ENCODE data around the gene PRKAR2B.
"Not testable (repeated sequence)": the region's sequence is repeated elsewhere in the genome, so short reads cannot be mapped to it uniquely, and the experiment has no call there.

The PRKAR2B gene

GRCh38 chr7:107152011-107152410, 107.5 kb downstream of the PRKAR2B start:
- no peak for DNase-seq (ENCODE audit: low read depth in 2 of 3, low spot score in 1 of 3)

GRCh38 chr7:107154826-107155225, 110.3 kb downstream of the PRKAR2B start:
- no peak for DNase-seq (ENCODE audit: low read depth in 2 of 3, low spot score in 1 of 3)

- DNase-seq (ENCODE audit: low read depth in 2 of 3, low spot score in 1 of 3) = not testable (repeated sequence)
Observed at GRCh38 chr7:107155726-107156125, 111.2 kb downstream of the PRKAR2B start.

- no peak for DNase-seq (ENCODE audit: low read depth in 2 of 3, low spot score in 1 of 3)
Observed at GRCh38 chr7:107157091-107157490, 112.6 kb downstream of the PRKAR2B start.

GRCh38 chr7:107158028-107158427, 113.5 kb downstream of the PRKAR2B start:
- no peak for DNase-seq (ENCODE audit: low read depth in 2 of 3, low spot score in 1 of 3)

GRCh38 chr7:107160389-107160788, 115.9 kb downstream of the PRKAR2B start:
- DNase-seq (ENCODE audit: low read depth in 2 of 3, low spot score in 1 of 3) = no peak

- no peak for DNase-seq (ENCODE audit: low read depth in 2 of 3, low spot score in 1 of 3)
Observed at GRCh38 chr7:107161415-107161814, 116.9 kb downstream of the PRKAR2B start.

- no peak for DNase-seq (ENCODE audit: low read depth in 2 of 3, low spot score in 1 of 3)
Observed at GRCh38 chr7:107162475-107162874, 118.0 kb downstream of the PRKAR2B start.

GRCh38 chr7:107164092-107164491, 119.6 kb downstream of the PRKAR2B start:
- no peak for DNase-seq (ENCODE audit: low read depth in 2 of 3, low spot score in 1 of 3)

GRCh38 chr7:107165341-107165740, 120.8 kb downstream of the PRKAR2B start:
- DNase-seq (ENCODE audit: low read depth in 2 of 3, low spot score in 1 of 3) = no peak

- no peak for DNase-seq (ENCODE audit: low read depth in 2 of 3, low spot score in 1 of 3)
Observed at GRCh38 chr7:107166736-107167426, 122.4 kb downstream of the PRKAR2B start.

- peak; percentile 9 to 50 (median 47) for DNase-seq (ENCODE audit: low read depth in 2 of 3, low spot score in 1 of 3)
Observed at GRCh38 chr7:107167483-107168232, 123.2 kb downstream of the PRKAR2B start.

GRCh38 chr7:107168233-107169119, 124.0 kb downstream of the PRKAR2B start, which contains the start of gene HBP1:
Gene HBP1, plus strand, starts transcription at chr7:107169003. Its CDS starts 10,891 bp downstream, at chr7:107179894.
- DNase-seq (ENCODE audit: low read depth in 2 of 3, low spot score in 1 of 3) = peak; percentile 95 to 98 (median 97)

- DNase-seq (ENCODE audit: low read depth in 2 of 3, low spot score in 1 of 3) = peak; percentile 84 to 88 (median 85)
Observed at GRCh38 chr7:107169120-107170050, 124.9 kb downstream of the PRKAR2B start.

GRCh38 chr7:107170051-107170915, 125.8 kb downstream of the PRKAR2B start:
- DNase-seq (ENCODE audit: low read depth in 2 of 3, low spot score in 1 of 3) = no peak

GRCh38 chr7:107171496-107171895, 127.0 kb downstream of the PRKAR2B start:
- no peak for DNase-seq (ENCODE audit: low read depth in 2 of 3, low spot score in 1 of 3)

GRCh38 chr7:107172276-107173032, 127.9 kb downstream of the PRKAR2B start:
- no peak for DNase-seq (ENCODE audit: low read depth in 2 of 3, low spot score in 1 of 3)

GRCh38 chr7:107173191-107173590, 128.7 kb downstream of the PRKAR2B start:
- no peak for DNase-seq (ENCODE audit: low read depth in 2 of 3, low spot score in 1 of 3)

Measured in stimulated activated CD4-positive, alpha-beta T cell treated with anti-CD3 and anti-CD28 coated beads, Interleukin-12 subunit alpha, Interleukin-12 subunit beta, amount 100 ng/mL, for 48 hours (primary cell).